WTC11 (cell line): ENCODE measurements around the gene LCLAT1.

Experiments
- NR3C1 ChIP-seq: sonication (generic); formaldehyde crosslinking; conservative IDR thresholded peaks from 2 replicates; pipeline ENCODE4 v1.8.1; 2023; ENCODE audit warnings: low read depth, mild to moderate bottlenecking, missing genetic modification reagents
- TF ChIP-seq, protein P1 (sequence below): fragments of 200-600 bp; IDR thresholded peaks from 2 replicates; pipeline ENCODE4 v1.8.0; 2022; ENCODE audit warnings: antibody characterized with exemption

DNA sequence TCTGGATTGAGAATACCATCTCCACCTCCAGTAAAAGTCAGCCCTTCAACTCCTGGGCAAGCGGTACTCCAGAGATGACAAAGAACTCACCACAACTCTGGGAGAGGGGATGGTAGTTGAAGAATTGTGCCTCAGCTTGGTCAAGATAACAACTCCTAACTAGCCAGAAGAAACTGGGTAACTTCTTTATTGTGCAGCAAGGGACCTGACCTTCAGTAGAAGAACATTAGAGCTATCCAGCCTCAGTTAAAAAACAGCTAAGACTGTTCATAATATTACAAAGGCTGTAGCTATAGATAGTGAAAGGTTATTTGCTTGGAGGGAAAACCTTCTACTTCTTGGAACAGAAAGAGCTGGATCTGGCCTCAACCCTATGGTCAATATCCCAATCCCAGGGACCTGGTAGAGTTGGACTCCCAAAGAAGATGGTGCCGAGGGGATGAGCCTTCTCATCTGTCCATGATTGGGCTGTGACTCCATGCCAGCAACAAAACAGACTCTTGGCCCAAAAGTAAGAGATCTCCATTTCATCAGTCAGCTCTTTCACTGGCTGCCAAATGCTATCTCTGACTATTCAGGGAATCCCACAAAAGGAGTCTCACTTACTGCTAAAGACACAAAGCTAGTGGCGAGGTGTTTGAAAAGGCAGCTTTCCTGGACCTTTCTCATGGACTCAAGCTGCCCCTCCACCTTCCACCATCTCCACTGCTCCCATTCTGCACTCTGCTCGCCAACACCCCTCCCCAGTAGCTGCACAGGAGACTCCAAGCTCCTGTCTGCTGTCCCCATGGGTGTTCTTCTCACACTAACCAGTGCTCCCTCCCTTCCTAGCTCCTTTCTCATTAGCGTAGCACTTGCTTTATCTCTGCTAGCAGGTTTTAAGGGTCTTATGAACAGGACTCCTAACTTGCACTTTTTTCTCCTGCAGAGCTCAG, 214.4 kb downstream of the LCLAT1 start:
- TF ChIP-seq, protein P1, sequence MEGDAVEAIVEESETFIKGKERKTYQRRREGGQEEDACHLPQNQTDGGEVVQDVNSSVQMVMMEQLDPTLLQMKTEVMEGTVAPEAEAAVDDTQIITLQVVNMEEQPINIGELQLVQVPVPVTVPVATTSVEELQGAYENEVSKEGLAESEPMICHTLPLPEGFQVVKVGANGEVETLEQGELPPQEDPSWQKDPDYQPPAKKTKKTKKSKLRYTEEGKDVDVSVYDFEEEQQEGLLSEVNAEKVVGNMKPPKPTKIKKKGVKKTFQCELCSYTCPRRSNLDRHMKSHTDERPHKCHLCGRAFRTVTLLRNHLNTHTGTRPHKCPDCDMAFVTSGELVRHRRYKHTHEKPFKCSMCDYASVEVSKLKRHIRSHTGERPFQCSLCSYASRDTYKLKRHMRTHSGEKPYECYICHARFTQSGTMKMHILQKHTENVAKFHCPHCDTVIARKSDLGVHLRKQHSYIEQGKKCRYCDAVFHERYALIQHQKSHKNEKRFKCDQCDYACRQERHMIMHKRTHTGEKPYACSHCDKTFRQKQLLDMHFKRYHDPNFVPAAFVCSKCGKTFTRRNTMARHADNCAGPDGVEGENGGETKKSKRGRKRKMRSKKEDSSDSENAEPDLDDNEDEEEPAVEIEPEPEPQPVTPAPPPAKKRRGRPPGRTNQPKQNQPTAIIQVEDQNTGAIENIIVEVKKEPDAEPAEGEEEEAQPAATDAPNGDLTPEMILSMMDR, result no peak
- no peak for TF ChIP-seq NR3C1 (CRISPR knock-in tag)
